GM12875 (cell line): ENCODE measurements around the gene PTPN14.
"Not testable (repeated sequence)": the region's sequence is repeated elsewhere in the genome, so short reads cannot be mapped to it uniquely, and the experiment has no call there.

Experiments used
- H3K4me3 ChIP-seq: one replicate; pipeline ENCODE4 v1.5.1; 2011; ENCODE audit warnings: low read depth, low read length, control low read depth
- CTCF ChIP-seq: IDR thresholded peaks from 2 replicates; pipeline ENCODE4 v1.5.1; 2011; ENCODE audit warnings: low read depth, mild to moderate bottlenecking, control low read depth, inconsistent platforms, low read length, moderate library complexity, borderline replicate concordance; ENCODE audit not compliant: insufficient read depth

Gene PTPN14

GRCh38 chr1:214524824-214525223 is 26.6 kb downstream of the PTPN14 start:
- H3K4me3 ChIP-seq = no peak overlapping the region
- TF ChIP-seq CTCF = no peak

- TF ChIP-seq CTCF = no peak
- no peak overlapping the region for H3K4me3 ChIP-seq
Measured at GRCh38 chr1:214523124-214523824, 28.1 kb downstream of the PTPN14 start.

- H3K4me3 ChIP-seq = not testable (repeated sequence)
Measured at GRCh38 chr1:214521458-214521857, 29.9 kb downstream of the PTPN14 start.

GRCh38 chr1:214520544-214521165 is 30.7 kb downstream of the PTPN14 start:
- no peak overlapping the region for H3K4me3 ChIP-seq
- no peak for TF ChIP-seq CTCF

GRCh38 chr1:214518361-214518760 is 33.0 kb downstream of the PTPN14 start:
- TF ChIP-seq CTCF = no peak
- H3K4me3 ChIP-seq = no peak overlapping the region

- no peak for TF ChIP-seq CTCF
Measured at GRCh38 chr1:214516434-214517326, 34.7 kb downstream of the PTPN14 start.

GRCh38 chr1:214515544-214516433 is 35.6 kb downstream of the PTPN14 start:
- no peak overlapping the region for H3K4me3 ChIP-seq
- no peak for TF ChIP-seq CTCF

More at GRCh38 chr1:214516434-214517326, 34.7 kb downstream of the PTPN14 start:
- H3K4me3 ChIP-seq = no peak overlapping the region
